Activated CD4-positive, alpha-beta T cell treated with anti-CD3 and anti-CD28 coated beads, Interleukin-2, Interleukin-6, amounts not matched to agents 100 ng/mL and 50 ng/mL, durations not matched to agents 16 hours and 8 hours (primary cell): ENCODE measurements around the gene PRKG2.
"Not testable (repeated sequence)": the region's sequence is repeated elsewhere in the genome, so short reads cannot be mapped to it uniquely, and the experiment has no call there.

Source experiments
- DNase-seq: peaks from one replicate; pipeline ENCODE4 v3.0.0-alpha.2; 2020

PRKG2 gene, protein sequence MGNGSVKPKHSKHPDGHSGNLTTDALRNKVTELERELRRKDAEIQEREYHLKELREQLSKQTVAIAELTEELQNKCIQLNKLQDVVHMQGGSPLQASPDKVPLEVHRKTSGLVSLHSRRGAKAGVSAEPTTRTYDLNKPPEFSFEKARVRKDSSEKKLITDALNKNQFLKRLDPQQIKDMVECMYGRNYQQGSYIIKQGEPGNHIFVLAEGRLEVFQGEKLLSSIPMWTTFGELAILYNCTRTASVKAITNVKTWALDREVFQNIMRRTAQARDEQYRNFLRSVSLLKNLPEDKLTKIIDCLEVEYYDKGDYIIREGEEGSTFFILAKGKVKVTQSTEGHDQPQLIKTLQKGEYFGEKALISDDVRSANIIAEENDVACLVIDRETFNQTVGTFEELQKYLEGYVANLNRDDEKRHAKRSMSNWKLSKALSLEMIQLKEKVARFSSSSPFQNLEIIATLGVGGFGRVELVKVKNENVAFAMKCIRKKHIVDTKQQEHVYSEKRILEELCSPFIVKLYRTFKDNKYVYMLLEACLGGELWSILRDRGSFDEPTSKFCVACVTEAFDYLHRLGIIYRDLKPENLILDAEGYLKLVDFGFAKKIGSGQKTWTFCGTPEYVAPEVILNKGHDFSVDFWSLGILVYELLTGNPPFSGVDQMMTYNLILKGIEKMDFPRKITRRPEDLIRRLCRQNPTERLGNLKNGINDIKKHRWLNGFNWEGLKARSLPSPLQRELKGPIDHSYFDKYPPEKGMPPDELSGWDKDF

DNA sequence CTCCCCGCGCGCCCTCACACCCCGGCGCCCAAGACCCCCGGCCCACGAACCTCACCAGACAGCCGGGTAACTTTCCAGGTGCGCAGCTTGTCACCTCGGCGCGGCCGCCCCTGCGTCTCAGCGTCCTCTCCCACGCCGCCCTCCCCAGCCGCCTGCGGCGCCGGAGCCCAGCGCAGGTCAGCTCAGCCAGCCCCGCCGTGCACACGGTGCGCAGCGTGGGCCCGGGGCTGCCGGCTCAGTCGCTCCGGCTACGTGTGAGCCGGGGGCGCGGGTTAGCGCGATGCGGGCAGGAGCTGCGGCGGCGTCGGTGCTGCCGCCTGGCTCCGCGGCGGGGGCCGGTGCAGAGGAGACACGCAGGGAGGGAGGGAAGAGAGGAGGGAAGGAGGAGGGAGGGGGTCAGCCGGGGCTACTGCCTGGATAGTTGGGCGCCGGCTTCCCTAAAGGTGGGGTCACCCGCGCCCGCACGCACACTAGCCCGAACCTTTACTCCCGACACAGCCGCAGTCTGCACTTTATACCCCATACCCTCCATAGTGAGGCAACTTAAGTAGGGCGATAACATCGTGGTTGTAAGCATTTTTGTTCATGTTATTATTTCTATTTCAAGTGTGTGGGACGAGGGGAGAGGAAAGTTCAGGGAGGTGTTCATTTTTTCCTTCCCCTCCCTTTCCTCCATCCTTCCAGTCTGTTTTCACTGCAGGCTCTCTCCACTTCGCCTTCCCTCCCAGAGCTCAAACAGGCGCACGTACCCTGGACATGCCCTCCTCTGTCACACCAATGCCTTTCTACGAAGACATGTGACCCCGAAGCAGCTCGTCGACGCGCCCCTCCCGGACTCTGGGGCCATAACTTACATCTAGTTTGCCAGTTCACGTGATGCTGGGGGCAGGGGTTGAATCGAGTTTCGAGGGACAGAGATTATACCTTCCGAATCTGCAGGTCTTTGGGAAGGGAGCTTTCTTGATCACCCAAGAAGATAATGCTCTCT, at the start of gene PRKG2:
Gene PRKG2, minus strand, starts transcription at position 342 of the 988 bp plus-strand sequence. CDS start 10,175 bp downstream, outside the sequence.
- peak; percentile 1 for DNase-seq

DNA sequence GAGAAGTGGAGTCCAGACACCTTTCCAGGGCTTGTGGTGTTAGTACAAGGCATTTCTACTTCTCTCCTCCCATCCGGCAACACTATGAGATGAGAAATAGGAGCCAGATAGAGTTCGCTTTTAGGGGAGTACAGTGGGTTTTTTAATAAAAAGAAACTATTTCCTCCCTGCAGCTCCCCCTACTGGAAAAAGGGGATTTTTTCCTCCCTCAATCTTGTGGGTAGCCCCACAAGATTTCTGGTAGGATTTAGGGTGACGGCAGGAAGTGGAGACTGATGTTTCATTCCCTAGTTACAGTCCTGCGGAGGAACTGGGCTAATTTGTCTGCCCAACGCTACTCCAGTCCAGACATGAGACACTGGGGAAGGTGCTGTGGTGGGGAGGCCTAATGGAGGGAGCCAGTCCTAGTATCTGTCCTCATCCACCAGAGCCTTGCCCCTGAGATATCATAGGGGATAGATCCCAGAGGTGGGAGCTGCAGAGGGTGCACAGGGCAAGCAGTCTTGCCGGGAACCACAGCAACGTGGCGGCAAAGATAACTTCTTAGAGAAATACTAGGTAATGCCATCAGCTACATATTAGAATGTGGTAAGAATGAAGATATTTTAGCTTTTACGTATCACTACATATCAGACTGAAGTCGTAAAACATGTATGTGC, 45.5 kb upstream of the PRKG2 start:
- no peak for DNase-seq

DNA sequence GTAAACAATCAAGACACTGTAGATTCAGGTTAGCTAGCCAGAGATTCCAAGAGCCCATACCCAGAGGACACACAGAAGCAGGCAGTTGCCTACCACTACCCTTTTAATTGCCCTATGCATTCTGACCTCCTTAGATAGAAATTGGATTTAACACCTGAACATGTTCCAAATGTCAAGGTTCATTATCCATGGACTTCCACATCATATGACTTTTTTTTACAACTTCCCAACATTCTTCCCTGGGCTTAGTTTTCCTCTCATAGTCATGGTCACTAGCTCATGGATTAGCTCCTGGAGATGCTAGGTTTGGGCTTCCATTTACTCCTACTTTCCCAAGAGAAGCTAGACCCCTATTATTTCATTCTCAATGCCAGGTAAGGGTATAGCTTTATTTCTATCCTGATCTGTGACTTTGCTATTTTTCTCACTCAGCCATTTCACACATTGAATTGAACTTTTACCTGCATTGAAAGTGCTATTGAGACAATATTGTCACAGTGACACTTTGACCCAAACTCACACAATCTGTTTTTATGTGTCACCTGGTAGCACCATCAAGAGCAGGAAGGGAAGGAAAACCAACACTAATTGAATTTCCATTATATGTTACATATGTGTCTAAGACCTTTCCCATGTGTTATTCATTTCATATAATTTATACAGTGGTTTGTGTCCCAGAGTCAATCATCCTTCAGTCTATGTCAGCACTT, 44.0 kb upstream of the PRKG2 start:
- no peak for DNase-seq

DNA sequence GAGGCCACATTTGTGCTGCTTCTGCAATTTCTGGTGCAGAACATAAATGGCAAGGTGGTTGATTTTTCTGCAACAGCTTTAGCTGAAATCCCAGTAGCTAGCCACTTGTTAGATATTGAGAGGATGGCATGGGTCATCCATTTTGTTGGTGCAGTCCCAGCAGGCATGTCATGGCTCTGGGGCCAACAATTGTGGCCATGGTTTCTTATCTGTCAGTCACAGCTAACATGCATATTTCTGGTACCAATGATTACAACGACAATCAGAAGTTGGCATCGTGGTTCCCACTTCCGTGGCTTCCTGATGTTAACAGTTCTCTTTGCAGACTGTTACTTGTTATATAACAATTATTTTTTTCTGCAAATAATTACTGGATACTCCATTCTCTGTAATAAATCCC, 42.8 kb upstream of the PRKG2 start:
- DNase-seq, result no peak

DNA sequence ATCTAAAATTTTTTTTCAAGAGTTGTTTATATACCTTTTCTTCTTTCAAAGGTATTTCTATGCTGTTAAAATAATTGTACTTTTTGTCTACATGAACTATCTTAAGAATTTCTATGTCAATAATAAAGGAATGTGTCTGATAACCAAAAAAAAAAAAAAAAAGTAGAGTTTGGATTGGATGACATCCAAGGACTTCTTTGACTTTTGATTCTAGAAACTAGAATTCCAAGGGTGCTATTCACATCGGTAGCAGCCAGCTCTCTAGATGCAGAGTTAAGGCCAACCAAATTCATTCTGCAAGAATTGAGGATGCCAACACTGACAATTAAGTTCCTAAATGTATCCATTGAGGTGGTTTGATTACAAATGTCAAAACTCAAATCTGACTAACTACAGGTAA, 42.0 kb upstream of the PRKG2 start:
- no peak for DNase-seq

DNA sequence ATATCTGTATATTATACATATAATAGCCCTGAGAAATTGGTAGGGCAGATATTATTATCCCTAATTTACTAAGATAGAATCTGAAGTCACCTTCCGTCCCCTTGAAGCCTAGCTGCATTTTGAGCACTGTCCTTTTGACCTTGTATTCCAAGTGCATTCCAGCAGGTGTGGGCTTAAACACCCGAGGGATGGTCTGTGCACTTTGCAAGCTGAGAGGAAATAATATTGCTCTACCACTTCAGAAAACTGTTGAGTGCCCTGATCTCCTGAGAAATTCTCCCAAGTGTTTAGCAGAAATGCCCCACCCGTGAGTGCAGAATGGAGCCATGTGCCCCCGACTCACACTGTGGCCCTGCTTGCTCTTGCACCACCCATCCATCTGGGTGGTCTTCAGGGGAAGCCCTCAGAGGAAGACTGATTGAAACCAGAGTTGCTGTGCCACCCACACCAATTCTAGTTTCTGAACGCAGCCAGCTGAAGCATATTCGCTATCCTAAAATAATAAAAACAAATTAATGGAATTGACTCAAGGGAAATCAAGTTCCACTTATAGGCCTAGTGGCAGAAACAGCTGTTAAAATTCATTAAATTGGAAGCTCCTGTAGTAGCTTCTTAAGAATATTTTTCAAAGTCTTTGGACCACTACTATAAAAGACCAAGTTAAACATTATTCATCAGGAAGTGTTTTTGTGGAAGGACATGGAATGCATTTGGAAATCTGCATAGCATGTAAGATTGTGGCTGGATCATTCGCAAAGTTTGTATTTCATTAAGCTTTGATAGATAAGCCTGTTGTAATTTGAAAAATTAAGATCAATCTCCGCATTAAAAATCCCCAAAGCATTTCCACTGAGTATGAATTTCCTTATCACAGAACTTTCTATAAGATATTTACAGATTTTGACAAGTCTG, 41.3 kb upstream of the PRKG2 start:
- no peak for DNase-seq

DNA sequence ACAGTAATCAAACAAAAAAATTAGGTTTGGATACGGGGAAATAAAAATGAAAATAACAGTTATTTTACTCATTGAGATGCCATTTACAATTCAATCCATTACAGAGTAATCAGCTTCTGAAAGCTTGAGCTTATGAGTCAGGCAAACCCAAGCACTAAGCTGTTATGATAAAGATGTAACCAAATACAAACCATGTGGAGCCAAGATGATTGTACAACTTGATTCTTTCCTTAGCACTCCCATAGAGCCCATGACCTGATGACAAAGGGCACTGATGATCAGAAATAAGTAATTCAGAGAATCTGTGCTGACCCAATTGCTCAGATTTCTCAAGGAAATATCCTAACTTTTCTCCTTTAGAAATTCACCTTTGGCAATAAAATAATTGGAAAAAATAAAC, 40.5 kb upstream of the PRKG2 start:
- no peak for DNase-seq

DNA sequence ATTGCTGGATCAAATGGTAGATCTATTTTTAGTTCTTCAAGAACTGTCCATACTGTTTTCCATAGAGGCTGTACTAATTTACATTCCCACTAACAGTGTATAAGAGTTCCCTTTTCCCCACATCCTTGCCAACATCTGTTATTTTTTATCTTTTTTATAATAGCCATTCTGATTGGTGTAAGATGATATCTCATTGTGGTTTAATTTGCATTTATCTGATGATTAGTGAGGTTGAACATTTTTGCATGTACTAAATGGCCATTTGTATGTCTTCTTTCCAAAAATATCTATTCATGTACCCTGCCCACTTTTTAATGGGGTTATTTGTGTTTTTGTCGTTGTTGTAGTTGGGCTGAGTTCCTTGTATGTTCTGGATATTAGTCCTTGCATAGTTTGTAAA, 35.4 kb upstream of the PRKG2 start:
- DNase-seq, result no peak

DNA sequence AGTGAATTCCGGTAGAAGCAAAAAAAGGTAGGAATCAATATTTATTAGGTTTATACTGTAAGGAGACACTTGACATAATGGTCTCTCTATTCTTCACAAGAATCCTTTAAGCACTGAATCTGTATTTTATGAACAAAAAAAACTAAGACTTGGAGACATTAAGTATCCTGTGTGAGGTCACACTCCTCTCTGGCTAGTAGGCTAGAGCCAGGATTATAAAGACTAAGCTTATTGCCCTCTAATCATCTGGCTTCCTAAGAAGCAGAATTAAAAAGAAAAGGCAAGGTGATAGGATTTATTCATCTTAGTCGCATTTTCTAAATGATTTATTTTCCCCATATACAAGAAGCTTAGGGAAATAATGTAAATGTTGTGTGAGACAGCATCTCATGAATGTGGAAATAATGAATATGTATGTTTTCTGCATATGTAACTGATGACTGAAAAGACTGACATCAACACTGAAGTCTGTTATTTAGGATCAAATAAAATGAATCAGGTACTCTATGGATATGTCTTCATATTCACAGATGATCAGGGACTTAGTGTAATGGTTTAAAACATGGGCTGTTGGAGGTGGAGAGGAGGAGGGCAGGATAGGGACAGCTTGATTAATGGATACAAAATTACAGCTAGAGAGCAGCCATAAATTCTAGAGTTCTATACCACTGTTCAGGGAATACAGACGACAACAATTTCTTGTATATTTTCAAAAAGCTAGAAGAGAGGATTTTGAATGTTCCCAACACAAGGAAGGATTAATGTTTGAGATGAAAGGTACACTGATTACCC, 30.4 kb upstream of the PRKG2 start:
- DNase-seq, result no peak

DNA sequence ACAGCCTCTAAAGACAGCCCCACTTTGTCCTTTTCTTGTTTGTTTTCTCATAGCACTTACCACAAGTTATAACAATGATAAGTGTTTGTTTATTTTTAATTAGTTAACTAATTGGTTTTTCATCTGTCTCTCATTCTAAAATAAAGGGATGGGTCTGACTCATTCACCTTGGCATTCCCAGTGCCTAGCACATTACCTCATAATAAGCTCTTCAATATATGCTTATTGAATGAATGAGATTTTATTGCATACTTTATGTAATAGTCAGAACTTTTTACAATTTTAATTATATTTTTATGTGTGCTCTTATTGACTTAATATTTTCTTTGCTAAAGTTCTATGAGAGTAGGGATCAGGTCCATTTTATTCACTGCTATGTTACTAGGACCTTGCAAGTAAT, 22.8 kb upstream of the PRKG2 start:
- no peak for DNase-seq

DNA sequence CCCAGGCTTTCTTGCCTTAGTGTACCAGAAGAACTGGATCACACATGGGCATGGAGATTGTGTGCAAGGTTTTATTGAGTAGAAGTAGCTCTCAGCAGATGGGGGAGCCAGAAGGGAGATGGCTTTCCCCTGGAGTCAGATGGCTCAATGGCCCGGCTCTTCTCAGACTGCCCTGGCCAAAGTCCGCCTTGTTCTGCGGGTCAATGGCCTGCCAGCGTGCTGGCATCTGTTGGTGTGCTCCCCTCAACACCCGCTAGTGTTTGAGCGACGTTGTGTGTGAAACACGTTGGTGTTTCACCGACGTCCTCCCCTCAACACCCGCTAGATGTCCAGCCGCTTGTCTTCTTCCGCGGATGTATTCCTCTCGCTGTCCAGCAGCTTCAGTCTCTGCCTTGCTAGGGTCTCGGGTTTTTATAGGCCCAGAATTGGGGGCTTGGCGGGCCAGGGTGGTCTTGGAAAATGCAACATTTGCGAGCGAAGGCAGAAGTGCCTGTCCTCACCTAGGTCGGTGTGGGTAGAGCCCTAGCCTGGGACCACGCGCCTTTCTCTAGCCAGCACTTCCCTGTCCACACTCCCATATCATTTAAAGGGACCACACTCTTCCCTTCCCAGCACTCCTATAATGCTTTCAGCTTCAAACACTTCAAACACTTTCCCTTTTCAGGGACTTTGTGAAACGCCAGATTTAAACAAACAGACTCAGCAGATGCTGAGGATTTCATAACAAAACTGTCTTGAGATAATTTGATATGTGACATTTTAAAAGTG, 21.1 kb upstream of the PRKG2 start:
- DNase-seq, result no peak

DNA sequence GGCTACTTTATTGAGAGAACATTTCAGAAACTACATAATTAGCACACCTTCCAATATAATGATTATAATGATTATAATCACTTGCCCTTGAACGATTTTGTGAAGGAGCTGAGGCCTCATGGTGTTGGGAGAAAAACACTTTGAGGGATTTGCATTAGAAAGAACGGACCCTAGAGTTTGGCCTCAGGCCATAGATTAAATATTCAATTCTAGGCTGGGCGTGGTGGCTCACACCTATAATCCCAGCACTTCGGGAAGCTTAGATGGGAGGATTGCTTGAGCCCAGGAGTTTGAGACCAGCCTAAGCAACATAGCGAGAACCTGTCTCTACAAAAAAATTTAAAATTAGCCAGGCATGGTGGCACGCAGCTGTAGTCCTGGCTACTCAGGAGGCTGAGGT, 12.9 kb upstream of the PRKG2 start:
- no peak for DNase-seq

DNA sequence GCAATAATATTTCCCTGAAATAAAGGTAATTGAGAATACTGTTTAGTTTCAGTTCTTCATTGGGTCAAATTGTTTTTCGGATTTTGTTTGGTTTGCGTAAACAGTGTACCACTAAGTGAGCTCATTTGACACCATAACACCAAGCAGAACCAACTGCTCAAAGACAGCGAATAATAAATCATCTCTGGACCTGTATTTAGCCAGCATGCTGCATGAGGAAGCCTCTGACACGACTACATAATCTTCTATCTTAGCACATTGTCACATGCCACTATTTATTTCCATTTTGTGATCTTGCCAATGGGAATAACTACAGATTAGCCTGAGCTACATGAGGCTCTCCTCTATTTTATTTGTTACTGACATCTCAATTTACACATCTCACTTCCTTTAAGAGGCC, 12.1 kb upstream of the PRKG2 start:
- DNase-seq, result no peak

DNA sequence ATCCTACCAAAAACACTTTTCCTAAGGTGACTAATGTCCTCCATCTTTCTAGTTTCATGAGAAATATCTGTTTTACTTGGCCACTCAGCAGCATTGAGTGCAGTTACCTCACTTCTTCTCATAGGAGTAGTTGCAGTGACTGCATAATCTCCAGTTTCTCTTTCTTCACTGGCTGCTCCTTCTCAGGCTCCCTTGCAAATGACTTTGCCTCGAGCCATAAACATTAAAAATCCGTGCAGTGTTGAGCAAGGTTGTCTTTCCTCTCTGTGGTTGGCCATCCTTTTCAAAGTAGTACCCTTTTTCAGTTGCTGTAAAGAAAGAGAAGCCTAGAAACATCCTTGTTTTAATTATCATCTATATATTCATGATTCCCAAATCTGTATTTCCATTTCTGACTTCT, 10.2 kb upstream of the PRKG2 start:
- DNase-seq, result no peak

DNA sequence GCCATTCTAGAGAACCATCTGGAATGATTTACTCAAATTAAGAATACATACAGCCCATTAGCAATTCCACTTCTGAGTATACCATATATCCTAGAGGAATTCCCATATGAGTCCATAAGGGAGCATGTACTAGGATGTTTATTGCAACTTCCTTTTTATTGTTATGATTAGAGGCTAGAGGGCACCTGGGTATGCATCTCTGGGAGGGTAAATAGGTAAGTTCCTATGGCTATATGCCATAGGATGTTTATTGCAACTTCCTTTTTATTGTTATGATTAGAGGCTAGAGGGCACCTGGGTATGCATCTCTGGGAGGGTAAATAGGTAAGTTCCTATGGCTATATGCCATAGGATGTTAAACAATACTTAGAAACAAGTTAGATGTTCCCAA, 7.1 kb upstream of the PRKG2 start:
- DNase-seq, result not testable (repeated sequence)

DNA sequence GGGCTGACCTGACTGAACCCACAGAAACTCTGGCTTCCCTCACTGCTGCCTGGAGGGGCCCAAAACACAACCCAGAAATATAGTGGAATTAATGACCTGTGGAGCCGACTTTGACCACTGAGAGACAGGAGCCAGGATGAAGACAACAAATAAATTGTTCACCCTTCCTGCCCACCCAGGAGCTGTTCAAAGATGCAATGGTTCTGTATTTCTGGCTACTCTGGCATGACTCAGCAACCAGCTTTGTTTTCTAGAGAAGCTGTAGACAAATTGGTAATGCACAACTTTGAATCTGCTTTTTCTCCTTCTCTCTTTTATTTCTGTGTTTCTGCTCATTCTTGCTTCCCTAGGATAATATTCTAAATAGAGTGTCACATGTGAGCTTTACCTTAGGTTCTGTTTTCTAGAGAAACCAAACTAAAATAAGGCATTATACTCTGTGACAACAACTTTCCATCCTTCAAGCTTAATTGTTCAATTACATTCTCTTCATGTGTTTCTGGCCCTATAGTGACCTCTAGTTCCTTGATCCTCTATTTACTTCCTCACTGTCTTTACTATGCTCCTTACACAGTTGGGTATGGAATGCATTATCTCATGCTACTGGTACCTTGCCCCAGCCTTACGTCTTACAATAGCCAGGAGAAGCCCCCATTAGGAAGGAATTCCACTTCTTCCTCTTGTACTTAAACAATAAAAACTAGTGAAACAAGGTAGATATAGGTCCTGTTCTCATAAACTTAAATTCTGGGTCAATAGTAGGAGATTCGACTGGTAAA, 6.5 kb upstream of the PRKG2 start:
- no peak for DNase-seq

DNA sequence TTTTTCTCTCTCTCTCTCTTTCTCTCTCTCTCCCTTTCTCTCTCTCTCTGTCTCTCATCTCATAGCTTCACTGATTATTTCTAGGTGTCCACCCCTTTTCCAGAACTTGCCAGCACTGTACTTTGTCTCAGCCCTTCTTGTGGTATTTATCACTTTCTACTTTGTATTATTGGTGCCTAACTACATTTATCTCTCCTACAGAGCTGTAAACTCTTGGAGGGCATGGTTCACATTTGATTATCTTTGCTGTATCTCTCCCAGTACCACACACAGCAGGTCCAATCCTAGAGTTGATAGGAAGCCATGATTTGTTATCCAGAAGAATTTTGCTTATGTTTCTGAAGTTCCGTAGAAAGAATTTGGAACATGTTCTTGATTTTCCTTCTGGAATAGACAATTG, 5.2 kb upstream of the PRKG2 start:
- DNase-seq, result no peak

DNA sequence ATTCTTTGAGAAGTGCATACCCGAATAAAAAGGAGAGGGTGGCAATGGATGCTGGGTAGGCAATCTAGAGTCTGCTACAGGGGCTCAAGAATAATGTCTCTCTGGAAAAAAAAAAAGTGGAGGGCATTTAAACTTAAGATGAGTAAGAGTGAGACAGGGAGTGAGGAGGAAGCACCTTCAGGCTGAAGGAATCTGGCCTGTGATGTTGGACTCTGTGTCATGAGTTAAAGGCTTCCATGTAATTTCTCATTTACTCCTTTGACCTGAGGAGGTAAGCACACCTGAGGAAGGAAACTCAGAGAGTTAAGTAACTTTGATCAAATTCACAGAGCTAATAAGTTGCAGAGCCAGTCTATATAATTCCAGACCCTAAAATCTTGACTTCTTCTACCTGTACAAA, 3.2 kb upstream of the PRKG2 start:
- DNase-seq, result no peak
